ENCODE measurements around the gene COLEC12. TPM values are rescaled to one million over a fixed set of nuclear protein-coding genes. Genes with fewer than 3 reads are reported as not detected.

The COLEC12 gene
- total RNA-seq, 3 donors from 2014 or later, result 11.7 to 57.3 (median 14.7) TPM

Other genes starting within 250 kb of the COLEC12 start
- gene THOC1, start 232.7 kb downstream of the COLEC12 start, total RNA-seq, result 10 to 100 TPM; 56.2 to 98.9 (median 67.5) TPM
- not detected for gene CETN1, start 79.7 kb upstream of the COLEC12 start, total RNA-seq
- 1 to 10 TPM; 1.3 to 6.6 (median 3.5) TPM for gene CLUL1, start 96.3 kb upstream of the COLEC12 start, total RNA-seq
- 1 to 10 TPM; 1.3 to 2.1 (median 2.0) TPM for gene TYMS, start 157.0 kb upstream of the COLEC12 start, total RNA-seq
- gene ENOSF1, start 211.9 kb upstream of the COLEC12 start, total RNA-seq, result 10 to 100 TPM; 49.4 to 96.0 (median 90.1) TPM